22Rv1 (cell line): ENCODE measurements around the gene GPHA2.

ENCODE experiments used
- ZFX ChIP-seq: fragments of 450-650 bp; IDR thresholded peaks from 2 replicates; pipeline ENCODE4 v1.6.1; 2017; ENCODE audit warnings: antibody characterized with exemption, borderline replicate concordance
- TF ChIP-seq, protein P1 (sequence below): fragments of 450-650 bp; IDR thresholded peaks from 2 replicates; pipeline ENCODE4 v1.5.1; 2017; ENCODE audit warnings: mild to moderate bottlenecking

DNA sequence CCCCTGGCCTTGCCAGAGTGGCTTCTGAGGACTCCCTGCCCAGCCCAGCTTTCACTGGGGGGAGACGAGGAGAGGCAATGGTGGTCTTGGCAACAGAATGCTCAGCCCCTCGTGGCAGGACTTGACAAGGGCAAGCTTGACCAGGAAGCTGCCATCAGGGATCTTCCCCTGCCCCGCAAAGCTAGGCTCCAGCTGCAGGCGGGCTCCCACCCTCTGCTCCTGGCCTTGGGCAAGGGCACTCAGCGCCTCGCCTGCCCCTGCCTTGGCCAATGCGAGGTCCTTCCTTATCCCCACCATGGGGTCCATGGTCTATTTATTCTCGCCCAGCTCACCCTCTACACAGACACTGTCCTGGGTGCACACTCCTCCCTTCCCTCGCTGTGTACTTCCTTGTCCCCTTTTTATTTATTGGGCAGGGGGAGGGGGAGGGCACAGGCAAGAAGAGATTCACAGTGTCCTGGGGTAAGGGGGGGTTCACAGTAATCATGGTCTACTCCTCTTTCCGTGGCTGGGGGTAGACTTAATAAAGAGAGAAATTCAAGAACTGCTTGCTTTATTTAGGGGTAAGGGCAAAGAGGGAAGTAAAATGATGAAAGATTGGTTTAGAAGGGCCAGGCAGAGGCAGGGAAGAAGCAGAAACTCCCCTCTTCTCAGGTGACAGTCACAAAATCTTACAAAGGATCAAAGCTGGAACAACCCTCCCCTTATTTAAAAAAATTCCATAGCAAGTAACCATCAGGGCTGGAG, 1.6 kb downstream of the GPHA2 start:
- TF ChIP-seq, protein P1, sequence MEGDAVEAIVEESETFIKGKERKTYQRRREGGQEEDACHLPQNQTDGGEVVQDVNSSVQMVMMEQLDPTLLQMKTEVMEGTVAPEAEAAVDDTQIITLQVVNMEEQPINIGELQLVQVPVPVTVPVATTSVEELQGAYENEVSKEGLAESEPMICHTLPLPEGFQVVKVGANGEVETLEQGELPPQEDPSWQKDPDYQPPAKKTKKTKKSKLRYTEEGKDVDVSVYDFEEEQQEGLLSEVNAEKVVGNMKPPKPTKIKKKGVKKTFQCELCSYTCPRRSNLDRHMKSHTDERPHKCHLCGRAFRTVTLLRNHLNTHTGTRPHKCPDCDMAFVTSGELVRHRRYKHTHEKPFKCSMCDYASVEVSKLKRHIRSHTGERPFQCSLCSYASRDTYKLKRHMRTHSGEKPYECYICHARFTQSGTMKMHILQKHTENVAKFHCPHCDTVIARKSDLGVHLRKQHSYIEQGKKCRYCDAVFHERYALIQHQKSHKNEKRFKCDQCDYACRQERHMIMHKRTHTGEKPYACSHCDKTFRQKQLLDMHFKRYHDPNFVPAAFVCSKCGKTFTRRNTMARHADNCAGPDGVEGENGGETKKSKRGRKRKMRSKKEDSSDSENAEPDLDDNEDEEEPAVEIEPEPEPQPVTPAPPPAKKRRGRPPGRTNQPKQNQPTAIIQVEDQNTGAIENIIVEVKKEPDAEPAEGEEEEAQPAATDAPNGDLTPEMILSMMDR, result no peak
- TF ChIP-seq ZFX, result no peak
